SU-DHL-6 (cell line): Measurements from ENCODE around the gene DIPK1B.

Experiments used
- H2AFZ ChIP-seq: fragments of 200-600 bp; sonication (generic); 2 replicates; pipeline ENCODE4 v1.6.1; 2014; ENCODE audit warnings: low read depth, mild to moderate bottlenecking, moderate library complexity, mixed read lengths, antibody characterized with exemption, low read length; ENCODE audit not compliant: severe bottlenecking
- H3F3A ChIP-seq: fragments of 200-600 bp; shearing (Covaris generic); 2 replicates; pipeline ENCODE4 v1.6.0; 2016; ENCODE audit warnings: antibody characterized with exemption, mild to moderate bottlenecking; ENCODE audit not compliant: insufficient read depth
- H3K27ac ChIP-seq: fragments of 200-600 bp; sonication (generic); 2 replicates; pipeline ENCODE4 v1.5.1; 2016; ENCODE audit warnings: low read depth, mild to moderate bottlenecking, low read length, moderate library complexity, mixed read lengths
- H3K27me3 ChIP-seq: fragments of 200-600 bp; sonication (generic), shearing (Covaris generic); 2 replicates; pipeline ENCODE4 v1.6.0; 2014; ENCODE audit warnings: mild to moderate bottlenecking, low read length
- H3K36me3 ChIP-seq: fragments of 200-600 bp; sonication (generic); 2 replicates; pipeline ENCODE4 v1.6.1; 2014; ENCODE audit warnings: mild to moderate bottlenecking, low read length, mixed read lengths
- H3K4me2 ChIP-seq: fragments of 300-600, 200-600 bp; shearing (Covaris generic), sonication (generic); 2 replicates; pipeline ENCODE4 v1.6.0; 2014; ENCODE audit warnings: low read length, low read depth, mild to moderate bottlenecking; ENCODE audit not compliant: poor library complexity, severe bottlenecking
- H3K4me3 ChIP-seq: fragments of 200-600 bp; sonication (generic); 2 replicates; pipeline ENCODE4 v1.5.1; 2014; ENCODE audit warnings: antibody characterized with exemption, low read length, mild to moderate bottlenecking, mixed read lengths; ENCODE audit not compliant: insufficient read depth, poor library complexity, severe bottlenecking
- H3K79me2 ChIP-seq: fragments of 200-600 bp; sonication (generic); 2 replicates; pipeline ENCODE4 v1.6.1; 2014; ENCODE audit warnings: mild to moderate bottlenecking, low read length, moderate library complexity; ENCODE audit not compliant: insufficient read depth
- H3K9ac ChIP-seq: fragments of 200-600 bp; sonication (generic); 2 replicates; pipeline ENCODE4 v1.7.0; 2014; ENCODE audit warnings: mild to moderate bottlenecking, low read length
- H3K9me2 ChIP-seq: fragments of 200-600 bp; sonication (generic); replicated peaks from 2 replicates; pipeline ENCODE4 v1.6.1; 2014; ENCODE audit warnings: low read length; ENCODE audit not compliant: insufficient read depth
- H3K9me3 ChIP-seq: fragments of 200-600 bp; sonication (generic); 2 replicates; pipeline ENCODE4 v1.6.1; 2014; ENCODE audit warnings: low read length, mixed read lengths; ENCODE audit not compliant: insufficient read depth
- H4K20me1 ChIP-seq: fragments of 200-600 bp; sonication (generic); 2 replicates; pipeline ENCODE4 v1.6.1; 2014; ENCODE audit warnings: low read depth, mild to moderate bottlenecking, antibody characterized with exemption, low read length, moderate library complexity, mixed read lengths
- EZH2phosphoT487 ChIP-seq: fragments of 200-600 bp; sonication (generic), shearing (Covaris generic); conservative IDR thresholded peaks from 2 replicates; pipeline ENCODE4 v1.6.1; 2018; ENCODE audit warnings: mild to moderate bottlenecking, antibody characterized with exemption, low read length, moderate library complexity, mixed read lengths
- TF ChIP-seq, protein P1 (sequence below): fragments of 200-600 bp; sonication (generic); IDR thresholded peaks from one replicate; pipeline ENCODE4 v1.5.1; 2017; ENCODE audit warnings: antibody characterized with exemption, mild to moderate bottlenecking, low read length, moderate library complexity; ENCODE audit not compliant: insufficient read depth, poor library complexity, severe bottlenecking

DIPK1B gene

DNA sequence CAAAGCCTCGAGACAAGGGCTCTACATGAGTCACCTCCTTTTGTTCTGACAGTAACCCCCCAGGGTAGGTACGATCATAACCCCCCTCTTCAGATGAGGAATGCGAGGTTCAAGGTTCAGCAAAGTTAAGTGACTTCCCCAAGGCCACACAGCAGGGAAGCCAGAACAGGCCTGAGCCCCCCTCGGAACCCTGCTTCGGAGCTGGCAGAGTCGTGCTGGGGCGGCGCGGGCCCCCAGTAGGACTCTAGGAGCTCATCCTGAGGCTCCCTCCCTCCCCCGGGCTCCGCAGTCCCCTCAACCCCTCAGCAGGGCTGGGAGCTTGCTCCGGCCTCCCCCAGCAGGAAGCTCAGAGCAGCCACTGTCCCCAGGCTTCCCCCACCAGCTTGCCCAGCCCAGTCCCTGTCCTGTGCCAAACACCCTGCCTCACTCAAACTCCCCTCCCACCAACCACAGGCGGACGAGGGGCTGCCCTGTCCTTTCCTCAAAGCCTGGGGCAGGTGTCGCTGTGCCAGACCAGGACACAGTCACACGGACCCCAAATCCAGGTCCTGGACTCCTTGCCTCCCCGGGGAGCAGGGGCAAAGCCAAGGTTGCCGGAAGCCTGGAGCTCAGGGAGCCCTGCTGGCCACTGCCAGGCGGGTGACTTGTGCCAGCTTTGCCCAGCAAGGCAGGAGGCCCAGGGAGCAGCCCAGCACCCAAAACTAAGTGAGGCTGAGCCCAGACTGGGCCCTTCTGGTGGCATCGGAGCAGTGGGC lies 30.2 kb upstream of the DIPK1B start:
- no peaks in the 10 kb centered on the region for H4K20me1 ChIP-seq
- H3K36me3 ChIP-seq, result no peaks in the 10 kb centered on the region
- no peaks in the 10 kb centered on the region for H3K27me3 ChIP-seq
- no peak overlapping the region for H3K9ac ChIP-seq
- H3K79me2 ChIP-seq, result no peaks in the 10 kb centered on the region
- no peaks in the 10 kb centered on the region for H3K9me3 ChIP-seq
- H3K4me2 ChIP-seq, result no peak overlapping the region
- H2AFZ ChIP-seq, result no peak overlapping the region
- no peaks in the 10 kb centered on the region for H3F3A ChIP-seq
- H3K9me2 ChIP-seq, result no peaks in the 10 kb centered on the region
- no peak for TF ChIP-seq EZH2phosphoT487
- TF ChIP-seq, protein P1, sequence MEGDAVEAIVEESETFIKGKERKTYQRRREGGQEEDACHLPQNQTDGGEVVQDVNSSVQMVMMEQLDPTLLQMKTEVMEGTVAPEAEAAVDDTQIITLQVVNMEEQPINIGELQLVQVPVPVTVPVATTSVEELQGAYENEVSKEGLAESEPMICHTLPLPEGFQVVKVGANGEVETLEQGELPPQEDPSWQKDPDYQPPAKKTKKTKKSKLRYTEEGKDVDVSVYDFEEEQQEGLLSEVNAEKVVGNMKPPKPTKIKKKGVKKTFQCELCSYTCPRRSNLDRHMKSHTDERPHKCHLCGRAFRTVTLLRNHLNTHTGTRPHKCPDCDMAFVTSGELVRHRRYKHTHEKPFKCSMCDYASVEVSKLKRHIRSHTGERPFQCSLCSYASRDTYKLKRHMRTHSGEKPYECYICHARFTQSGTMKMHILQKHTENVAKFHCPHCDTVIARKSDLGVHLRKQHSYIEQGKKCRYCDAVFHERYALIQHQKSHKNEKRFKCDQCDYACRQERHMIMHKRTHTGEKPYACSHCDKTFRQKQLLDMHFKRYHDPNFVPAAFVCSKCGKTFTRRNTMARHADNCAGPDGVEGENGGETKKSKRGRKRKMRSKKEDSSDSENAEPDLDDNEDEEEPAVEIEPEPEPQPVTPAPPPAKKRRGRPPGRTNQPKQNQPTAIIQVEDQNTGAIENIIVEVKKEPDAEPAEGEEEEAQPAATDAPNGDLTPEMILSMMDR, result no peak
- H3K4me3 ChIP-seq, result no peak overlapping the region
- H3K27ac ChIP-seq, result no peak overlapping the region

- no peak overlapping the region for H3K4me2 ChIP-seq
- TF ChIP-seq, protein P1, result no peak
- no peak for TF ChIP-seq EZH2phosphoT487
- H3K27me3 ChIP-seq, result no peaks in the 10 kb centered on the region
- H2AFZ ChIP-seq, result no peak overlapping the region
- no peak overlapping the region for H3K27ac ChIP-seq
- no peaks in the 10 kb centered on the region for H3K9me3 ChIP-seq
- H3F3A ChIP-seq, result no peaks in the 10 kb centered on the region
- H4K20me1 ChIP-seq, result no peaks in the 10 kb centered on the region
- no peaks in the 10 kb centered on the region for H3K9me2 ChIP-seq
- no peaks in the 10 kb centered on the region for H3K36me3 ChIP-seq
- H3K79me2 ChIP-seq, result no peaks in the 10 kb centered on the region
- no peak overlapping the region for H3K9ac ChIP-seq
- H3K4me3 ChIP-seq, result no peak overlapping the region
Measured at GRCh38 chr9:136682710-136683109, 29.7 kb upstream of the DIPK1B start.

DNA sequence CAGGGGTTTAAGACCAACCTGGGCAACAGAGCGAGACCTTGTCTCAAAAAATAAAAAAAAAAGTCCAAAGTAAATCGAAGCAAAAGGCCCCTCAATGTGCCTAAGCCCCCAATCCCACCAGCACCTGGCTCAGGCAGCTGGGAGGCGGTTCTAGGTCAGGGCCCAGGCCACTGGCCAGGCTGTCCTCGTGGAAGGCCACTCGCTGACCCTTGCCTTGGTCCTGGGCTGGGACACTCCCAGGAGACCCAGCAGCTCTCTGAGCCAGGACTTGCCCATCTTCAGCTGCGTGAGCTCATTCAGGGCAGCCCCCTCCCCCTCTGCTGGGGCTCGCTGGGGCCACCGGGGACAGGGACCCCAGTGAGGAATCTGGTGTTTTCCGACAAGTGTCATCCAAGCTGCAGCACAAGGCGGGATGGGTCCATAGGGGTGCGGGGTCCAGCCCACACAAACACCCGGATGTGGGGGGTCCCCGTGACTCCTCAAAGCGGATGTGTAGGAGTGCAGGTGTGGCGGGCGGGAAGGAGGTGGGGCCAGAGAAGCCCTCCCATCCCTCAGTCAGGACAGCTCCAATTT lies 29.1 kb upstream of the DIPK1B start:
- H3K79me2 ChIP-seq, result no peaks in the 10 kb centered on the region
- H3K27me3 ChIP-seq, result no peaks in the 10 kb centered on the region
- no peaks in the 10 kb centered on the region for H3K9me2 ChIP-seq
- H4K20me1 ChIP-seq, result no peaks in the 10 kb centered on the region
- no peak overlapping the region for H3K4me2 ChIP-seq
- H3K27ac ChIP-seq, result no peak overlapping the region
- no peak overlapping the region for H2AFZ ChIP-seq
- H3K4me3 ChIP-seq, result no peak overlapping the region
- H3K36me3 ChIP-seq, result no peaks in the 10 kb centered on the region
- TF ChIP-seq, protein P1, result no peak
- TF ChIP-seq EZH2phosphoT487, result no peak
- no peaks in the 10 kb centered on the region; the same call in 1 of the 2 replicates for H3F3A ChIP-seq
- H3K9me3 ChIP-seq, result no peaks in the 10 kb centered on the region
- no peak overlapping the region for H3K9ac ChIP-seq
